ENCODE results near the gene FHIT. TPM values are rescaled to one million over a fixed set of nuclear protein-coding genes. Genes with fewer than 3 reads are reported as not detected.
A peak's percentile ranks its signal among the peaks of the same experiment; 100 is the strongest.
"Not testable (repeated sequence)": the region's sequence is repeated elsewhere in the genome, so short reads cannot be mapped to it uniquely, and the experiment has no call there.

Gene FHIT
- polyA plus RNA-seq, 1 donor from 2014 or later: 17.3 TPM

DNA sequence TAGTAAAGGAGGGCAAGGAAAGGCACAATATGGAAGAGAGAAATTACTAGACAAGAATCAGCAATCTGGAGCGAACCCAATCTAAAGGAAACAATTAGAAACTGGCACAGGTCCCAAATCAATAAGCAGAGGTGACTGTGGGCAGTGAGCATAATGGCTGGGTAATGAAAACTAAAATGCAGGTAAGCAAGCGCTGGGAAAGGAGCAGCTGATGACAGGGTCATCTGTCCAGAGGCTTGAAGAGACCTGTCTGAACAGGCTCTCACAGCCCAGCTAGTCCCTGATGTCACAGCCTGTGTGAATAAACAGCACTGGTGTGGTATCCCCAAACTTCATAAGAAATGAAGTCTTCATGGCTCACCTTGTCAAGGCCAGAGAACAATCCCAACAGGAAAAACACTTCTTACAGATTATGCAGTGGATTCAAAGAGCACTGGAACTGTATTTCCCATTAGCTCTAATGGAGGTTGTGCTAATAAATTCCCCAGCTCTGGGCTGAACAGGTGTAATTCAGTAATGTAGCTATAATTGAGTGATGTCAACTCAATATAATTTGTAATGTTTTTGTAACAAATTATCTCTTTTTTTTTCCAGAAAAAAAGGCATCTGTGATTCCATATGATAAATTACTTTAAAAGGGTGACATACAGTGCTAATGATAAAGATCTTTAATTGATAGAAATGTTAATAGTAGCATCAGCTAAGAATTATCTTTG is 197.3 kb downstream of the FHIT start:
- H3K9me3 Mint-ChIP-seq: peaks cover 0 to 1% (median 0%) of the 10 kb centered on the region in 3 donors
- H3K27me3 Mint-ChIP-seq: no peaks in the 10 kb centered on the region
- no peak overlapping the region for H3K27ac Mint-ChIP-seq
- H3K36me3 Mint-ChIP-seq: peaks cover 4% of the 10 kb centered on the region
- no peaks in the 10 kb centered on the region for H3K4me1 Mint-ChIP-seq
- no peak overlapping the region for H3K4me3 Mint-ChIP-seq

DNA sequence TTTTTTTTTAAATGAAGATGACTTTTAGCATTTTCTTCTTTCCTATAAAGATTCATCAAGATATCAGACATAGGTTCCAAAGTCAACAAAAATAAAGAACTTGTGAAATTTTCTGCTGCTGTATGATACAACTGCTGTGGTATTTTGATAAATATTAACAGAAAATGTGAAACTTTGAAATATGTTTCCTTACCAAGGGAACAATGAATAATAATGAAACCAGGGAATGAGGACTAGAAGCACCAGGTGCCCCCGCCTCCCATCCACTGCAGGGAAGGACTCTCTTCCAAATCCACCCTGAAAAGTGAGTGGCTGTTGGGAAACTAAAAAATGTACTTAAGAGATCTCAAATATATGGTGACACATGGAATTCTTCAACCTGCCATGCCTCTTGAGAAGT is 198.4 kb downstream of the FHIT start:
- no peaks in the 10 kb centered on the region for H3K9me3 Mint-ChIP-seq
- no peak overlapping the region for H3K27ac Mint-ChIP-seq
- no peak overlapping the region for H3K4me3 Mint-ChIP-seq
- H3K4me1 Mint-ChIP-seq: no peaks in the 10 kb centered on the region
- H3K27me3 Mint-ChIP-seq: no peaks in the 10 kb centered on the region
- H3K36me3 Mint-ChIP-seq: peaks cover 4% of the 10 kb centered on the region

DNA sequence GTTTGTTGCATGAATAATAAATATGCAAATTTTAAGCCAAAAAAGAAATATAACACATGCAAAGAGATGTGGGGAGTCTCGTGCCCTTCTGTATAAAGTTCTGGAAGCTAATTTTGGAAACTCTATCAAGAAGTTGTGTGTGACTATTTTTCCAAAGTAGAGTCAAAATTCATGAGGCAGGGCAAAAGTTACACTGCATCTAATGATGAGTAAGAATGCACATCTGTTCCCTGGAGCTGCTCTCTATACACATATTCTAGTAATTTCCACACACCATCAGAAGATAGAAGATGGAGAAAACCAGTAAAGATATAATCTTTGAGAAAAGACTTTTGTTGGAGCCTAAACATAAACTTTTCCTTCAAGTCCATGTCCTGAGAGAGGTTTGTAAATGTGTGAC is 199.6 kb downstream of the FHIT start:
- H3K9me3 Mint-ChIP-seq: peaks cover 0 to under 1% (median 0%) of the 10 kb centered on the region in 3 donors

DNA sequence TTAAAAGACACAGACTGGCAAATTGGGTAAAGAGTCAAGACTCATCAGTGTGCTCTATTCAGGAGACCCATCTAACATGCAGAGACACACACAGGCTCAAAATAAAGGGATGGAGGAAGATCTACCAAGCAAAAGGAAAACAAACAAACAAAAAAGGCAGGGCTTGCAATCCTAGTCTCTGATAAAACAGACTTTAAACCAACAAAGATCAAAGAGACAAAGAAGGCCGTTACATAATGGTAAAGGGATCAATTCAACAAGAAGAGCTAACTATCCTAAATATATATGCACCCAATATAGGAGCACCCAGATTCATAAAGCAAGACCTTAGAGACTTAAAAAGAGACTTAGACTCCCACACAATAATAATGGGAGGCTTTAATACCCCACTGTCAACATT is 206.1 kb downstream of the FHIT start:
- H3K27me3 Mint-ChIP-seq, H3K4me1 Mint-ChIP-seq, H3K36me3 Mint-ChIP-seq, H3K27ac Mint-ChIP-seq, H3K9me3 Mint-ChIP-seq, H3K4me3 Mint-ChIP-seq: not testable (repeated sequence)

More for the DNA sequence above, 199.6 kb downstream of the FHIT start:
- H3K27ac Mint-ChIP-seq: no peak overlapping the region
- H3K36me3 Mint-ChIP-seq: peaks cover 4% of the 10 kb centered on the region
- H3K4me3 Mint-ChIP-seq: no peak overlapping the region
- H3K4me1 Mint-ChIP-seq: no peaks in the 10 kb centered on the region
- no peaks in the 10 kb centered on the region for H3K27me3 Mint-ChIP-seq

DNA sequence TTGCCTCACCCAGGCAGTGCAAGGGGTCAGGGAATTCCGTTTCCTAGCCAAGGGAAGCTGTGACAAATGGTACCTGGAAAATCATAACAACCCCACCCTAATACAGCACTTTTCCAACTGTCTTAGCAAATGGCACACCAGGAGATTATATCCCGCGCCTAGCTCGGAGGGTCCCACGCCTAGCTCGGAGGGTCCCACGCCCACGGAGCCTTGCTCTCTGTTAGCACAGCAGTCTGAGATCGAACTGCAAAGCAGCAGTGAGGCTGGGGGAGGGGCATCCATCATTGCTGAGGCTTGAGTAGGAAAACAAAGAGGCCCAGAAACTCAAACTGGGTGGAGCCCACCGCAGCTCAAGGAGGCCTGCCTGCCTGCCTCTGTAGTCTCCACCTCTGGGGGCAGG is 208.1 kb downstream of the FHIT start:
- no peaks in the 10 kb centered on the region for H3K27me3 Mint-ChIP-seq
- H3K4me1 Mint-ChIP-seq: no peaks in the 10 kb centered on the region
- no peak overlapping the region for H3K27ac Mint-ChIP-seq
- H3K4me3 Mint-ChIP-seq: no peak overlapping the region
- H3K36me3 Mint-ChIP-seq: peaks cover 12% of the 10 kb centered on the region
- peaks cover 1 to 7% (median 3%) of the 10 kb centered on the region in 3 donors for H3K9me3 Mint-ChIP-seq

DNA sequence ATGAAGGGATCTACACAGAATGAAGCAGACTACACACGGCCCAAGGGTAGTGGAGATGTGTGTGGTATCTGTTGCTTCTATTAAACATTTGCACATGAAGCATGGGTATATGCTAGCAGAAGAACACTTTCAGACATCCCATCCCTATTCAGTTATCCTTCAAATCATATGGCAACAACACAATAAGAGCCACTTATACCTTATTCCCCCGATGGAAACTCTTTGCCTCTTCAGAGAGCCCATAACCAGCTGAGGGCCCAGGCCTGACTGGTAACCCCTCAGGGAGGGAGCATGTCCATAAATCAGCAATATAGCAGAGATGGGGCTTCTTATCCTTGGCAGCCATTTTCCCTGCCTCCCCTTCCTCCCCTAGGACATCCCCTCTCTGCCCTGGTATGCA is 210.6 kb downstream of the FHIT start:
- Mint-ChIP-seq H3K27ac (no peak overlapping the region), H3K36me3 (peaks cover 10% of the 10 kb centered on the region), H3K9me3 (peaks cover 0 to 6% (median 1%) of the 10 kb centered on the region in 3 donors), H3K27me3 (no peaks in the 10 kb centered on the region), H3K4me3 (no peak overlapping the region), H3K4me1 (no peaks in the 10 kb centered on the region)

DNA sequence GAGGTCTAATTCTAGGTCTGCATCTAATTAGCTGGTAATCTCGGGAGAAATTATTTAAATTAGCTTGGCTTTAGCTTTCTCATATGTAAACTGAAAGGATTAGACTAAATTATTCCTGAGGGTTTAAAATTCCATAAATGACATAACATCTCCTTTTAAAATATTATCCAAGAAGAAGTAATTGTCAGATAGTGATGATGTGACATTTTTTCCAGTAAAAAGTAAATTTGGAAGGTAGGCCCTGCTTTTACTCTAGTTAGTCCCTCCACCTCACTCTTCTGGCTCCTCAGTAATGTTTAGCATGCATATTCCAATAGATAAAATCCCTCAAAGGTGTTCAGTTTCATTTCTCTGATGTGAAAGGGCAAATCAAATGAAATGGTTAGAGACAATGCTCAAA is 215.7 kb downstream of the FHIT start:
- no peak overlapping the region for H3K4me3 Mint-ChIP-seq
- no peak overlapping the region for H3K27ac Mint-ChIP-seq
- H3K36me3 Mint-ChIP-seq: peaks cover 10% of the 10 kb centered on the region
- peaks cover 0 to 4% (median 0%) of the 10 kb centered on the region in 3 donors for H3K4me1 Mint-ChIP-seq
- no peaks in the 10 kb centered on the region for H3K27me3 Mint-ChIP-seq
- peaks cover 1 to 12% (median 6%) of the 10 kb centered on the region in 3 donors for H3K9me3 Mint-ChIP-seq

DNA sequence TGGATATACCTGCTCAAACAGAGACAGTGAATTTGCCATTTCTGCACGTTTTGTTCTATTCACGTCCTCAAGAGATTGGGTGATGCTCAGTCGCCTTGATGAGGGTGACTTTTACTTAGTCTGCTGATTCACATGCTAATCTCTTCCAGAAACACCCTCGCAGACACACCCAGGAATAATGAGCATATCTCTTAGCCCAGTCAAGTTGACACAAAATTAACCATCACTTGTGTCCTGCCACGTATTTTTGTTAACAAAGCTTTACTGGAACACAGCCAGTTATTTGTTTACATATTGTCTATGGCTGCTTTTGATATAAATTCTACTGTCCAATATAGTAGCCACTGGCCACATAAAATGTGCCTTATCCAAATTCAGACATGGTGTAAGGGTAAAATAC is 218.3 kb downstream of the FHIT start:
- Mint-ChIP-seq H3K36me3 (no peaks in the 10 kb centered on the region), H3K9me3 (peaks cover 0 to 12% (median 1%) of the 10 kb centered on the region in 3 donors), H3K27me3 (no peaks in the 10 kb centered on the region), H3K4me3 (no peak overlapping the region), H3K4me1 (peaks cover 0 to 6% (median 2%) of the 10 kb centered on the region in 3 donors), H3K27ac (no peak overlapping the region)

DNA sequence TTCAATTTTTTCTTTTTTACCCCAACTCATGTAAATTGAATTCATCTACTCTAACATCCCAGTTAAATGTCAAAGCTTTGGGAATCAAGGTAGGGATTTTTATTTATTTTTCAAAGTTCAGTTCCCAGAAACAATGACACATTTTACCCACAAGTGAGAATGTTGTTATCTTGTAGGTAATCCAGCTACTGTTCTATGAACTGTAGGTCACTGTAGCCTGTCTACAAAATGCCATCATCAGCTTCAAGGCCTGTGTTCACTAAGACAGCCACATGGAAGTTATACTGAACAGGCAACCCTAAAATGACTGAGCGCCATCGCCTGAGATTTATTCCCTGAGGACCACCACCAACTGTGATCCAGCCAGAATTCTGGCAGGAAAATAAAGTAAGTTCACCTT is 219.7 kb downstream of the FHIT start:
- H3K4me1 Mint-ChIP-seq: peaks cover 0 to 6% (median 2%) of the 10 kb centered on the region in 3 donors
- H3K4me3 Mint-ChIP-seq: no peak overlapping the region
- H3K27me3 Mint-ChIP-seq: no peaks in the 10 kb centered on the region
- H3K27ac Mint-ChIP-seq: no peak overlapping the region
- peaks cover 0 to 12% (median 1%) of the 10 kb centered on the region in 3 donors for H3K9me3 Mint-ChIP-seq
- H3K36me3 Mint-ChIP-seq: peaks cover 2% of the 10 kb centered on the region

DNA sequence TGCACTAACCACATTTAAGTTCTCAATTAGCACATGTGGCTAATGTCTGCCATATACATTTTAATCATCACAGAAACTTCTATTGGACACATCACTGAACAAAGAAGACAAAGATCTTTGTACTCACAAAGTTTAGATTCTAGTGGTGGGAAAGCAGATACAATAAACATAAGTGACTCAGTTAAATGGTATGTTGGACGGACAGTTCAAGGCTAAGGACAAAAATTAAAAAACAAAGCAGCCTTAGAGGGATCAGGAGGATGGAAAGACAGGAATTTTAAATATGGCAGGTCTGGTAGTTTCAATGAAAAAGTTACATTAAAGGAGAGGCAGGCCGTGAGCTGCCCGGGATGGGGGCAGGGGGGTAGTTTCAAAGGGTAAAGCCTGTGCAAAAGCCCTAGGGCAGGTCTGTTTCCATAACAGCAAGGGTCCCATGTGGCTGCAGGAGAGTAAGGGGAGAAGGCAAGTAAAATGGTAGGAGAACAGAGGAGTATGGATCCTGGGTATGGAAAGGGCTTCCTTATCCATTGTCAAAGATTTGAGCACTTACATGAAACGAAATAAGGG is 220.7 kb downstream of the FHIT start:
- peaks cover 2% of the 10 kb centered on the region for H3K36me3 Mint-ChIP-seq

DNA sequence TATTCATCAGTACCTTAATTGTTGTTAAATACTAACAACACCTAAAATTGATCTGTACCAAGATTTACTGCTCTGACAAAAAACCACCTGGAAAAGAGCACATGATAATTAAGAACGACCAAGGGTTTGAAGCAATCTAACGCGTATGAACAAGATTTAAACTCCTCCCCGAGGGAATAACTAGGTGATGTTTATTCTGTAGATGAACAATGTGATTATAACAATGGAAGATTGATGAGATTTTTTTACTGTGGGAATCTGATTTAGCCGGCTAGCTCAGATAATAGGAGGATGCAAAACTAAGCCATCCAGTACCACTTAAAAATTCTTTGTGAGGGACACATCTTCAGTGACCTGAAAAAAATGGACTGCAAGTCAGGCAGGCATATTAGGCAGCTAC is 222.1 kb downstream of the FHIT start:
- Mint-ChIP-seq H3K4me1 (peaks cover 0 to 4% (median 2%) of the 10 kb centered on the region in 3 donors), H3K27ac (no peak overlapping the region), H3K9me3 (peaks cover 0 to 7% (median 1%) of the 10 kb centered on the region in 3 donors), H3K27me3 (no peaks in the 10 kb centered on the region), H3K36me3 (peaks cover 2% of the 10 kb centered on the region), H3K4me3 (no peak overlapping the region)

More for the DNA sequence above, 220.7 kb downstream of the FHIT start:
- H3K4me1 Mint-ChIP-seq: peaks cover 0 to 6% (median 2%) of the 10 kb centered on the region in 3 donors
- no peak overlapping the region for H3K4me3 Mint-ChIP-seq
- H3K9me3 Mint-ChIP-seq: peaks cover 0 to 12% (median 1%) of the 10 kb centered on the region in 3 donors
- no peaks in the 10 kb centered on the region for H3K27me3 Mint-ChIP-seq
- H3K27ac Mint-ChIP-seq: no peak overlapping the region

DNA sequence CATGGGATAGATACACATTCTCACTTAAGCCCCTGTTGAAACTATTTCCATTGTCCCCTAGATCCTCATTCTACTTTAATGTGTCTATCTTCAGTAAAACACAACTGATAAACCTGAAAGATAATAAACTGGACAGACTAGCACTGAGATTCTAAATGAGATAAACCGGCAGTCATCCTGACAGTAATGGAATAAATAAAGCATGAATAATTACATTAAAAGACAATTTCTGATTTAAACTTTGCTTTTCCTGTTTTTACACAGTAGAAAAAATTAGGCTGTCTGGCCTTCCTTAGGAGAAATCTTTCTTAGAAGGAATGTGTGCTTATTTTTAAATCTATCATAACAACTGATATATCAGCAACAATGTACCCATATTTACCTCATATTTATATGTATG is 232.4 kb downstream of the FHIT start:
- H3K9me3 Mint-ChIP-seq: peaks cover 6 to 20% (median 16%) of the 10 kb centered on the region in 3 donors
- no peak overlapping the region for H3K4me3 Mint-ChIP-seq
- H3K4me1 Mint-ChIP-seq: no peaks in the 10 kb centered on the region
- H3K27ac Mint-ChIP-seq: no peak overlapping the region
- H3K27me3 Mint-ChIP-seq: no peaks in the 10 kb centered on the region
- H3K36me3 Mint-ChIP-seq: peaks cover 4% of the 10 kb centered on the region

DNA sequence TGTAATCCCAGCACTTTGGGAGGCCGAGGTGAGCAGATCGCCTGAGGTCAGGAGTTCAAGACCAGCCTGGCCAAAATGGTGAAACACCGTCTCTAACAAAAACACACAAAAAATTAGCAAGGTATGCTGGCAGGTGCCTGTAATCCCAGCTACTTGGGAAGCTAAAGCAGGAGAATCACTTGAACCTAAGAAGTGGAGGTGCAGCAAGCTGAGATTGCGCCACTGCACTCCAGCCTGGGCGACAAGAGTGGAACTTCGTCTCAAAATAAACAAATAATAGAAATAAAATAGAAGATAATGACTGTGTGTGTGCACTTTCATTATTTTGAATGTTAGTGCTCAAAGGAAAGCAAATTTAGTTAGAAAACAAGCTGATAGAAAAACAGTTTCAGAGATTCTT is 234.2 kb downstream of the FHIT start:
- peaks cover 3 to 11% (median 8%) of the 10 kb centered on the region in 3 donors for H3K9me3 Mint-ChIP-seq
- H3K4me3 Mint-ChIP-seq, H3K27me3 Mint-ChIP-seq, H3K27ac Mint-ChIP-seq, H3K4me1 Mint-ChIP-seq, H3K36me3 Mint-ChIP-seq: not testable (repeated sequence)

DNA sequence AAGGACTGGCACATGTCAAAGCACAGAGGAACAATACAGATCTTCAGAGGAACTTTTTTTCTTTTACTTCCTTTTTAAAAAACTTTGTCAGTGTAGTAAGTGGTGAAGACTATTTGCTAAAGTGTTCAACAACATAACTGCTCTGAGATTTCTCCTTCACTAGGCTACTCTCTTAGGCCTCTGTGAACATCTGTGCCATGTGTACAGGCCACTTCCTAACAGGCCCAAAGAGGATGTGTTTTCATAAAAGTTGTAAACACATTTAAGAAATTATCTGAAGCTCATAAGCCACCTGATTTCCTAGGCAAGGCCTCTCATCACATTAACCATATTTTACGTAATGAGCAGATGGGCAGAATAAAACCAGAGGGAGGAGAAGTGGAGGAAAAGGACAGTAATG is 235.4 kb downstream of the FHIT start:
- Mint-ChIP-seq H3K36me3 (peaks cover 3% of the 10 kb centered on the region), H3K27me3 (no peaks in the 10 kb centered on the region), H3K4me3 (no peak overlapping the region), H3K9me3 (peaks cover 0 to 8% (median 0%) of the 10 kb centered on the region in 3 donors), H3K4me1 (no peaks in the 10 kb centered on the region), H3K27ac (no peak overlapping the region)

DNA sequence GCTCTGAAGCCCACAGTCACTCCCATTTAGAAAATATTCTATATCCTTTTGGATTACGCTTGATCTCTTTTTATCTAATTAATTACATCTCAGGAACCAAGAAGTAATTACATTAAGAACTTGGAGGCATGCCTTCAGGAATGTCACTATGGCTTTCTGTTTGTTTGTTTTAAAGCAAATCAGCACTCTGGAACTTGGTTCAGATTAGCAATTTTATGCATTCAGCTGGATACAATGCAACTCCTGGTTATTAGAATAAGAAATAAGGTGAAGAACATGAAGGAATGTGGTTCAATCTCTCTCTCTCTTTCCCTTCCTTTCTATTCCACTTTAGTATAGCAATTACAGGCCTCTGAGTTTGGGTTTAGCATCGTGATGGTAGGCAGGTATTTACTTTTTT is 235.8 kb downstream of the FHIT start:
- peaks cover 3% of the 10 kb centered on the region for H3K36me3 Mint-ChIP-seq
- no peak overlapping the region for H3K27ac Mint-ChIP-seq
- no peaks in the 10 kb centered on the region for H3K4me1 Mint-ChIP-seq
- H3K9me3 Mint-ChIP-seq: peaks cover 0 to 4% (median 0%) of the 10 kb centered on the region in 3 donors
- no peaks in the 10 kb centered on the region for H3K27me3 Mint-ChIP-seq
- no peak overlapping the region for H3K4me3 Mint-ChIP-seq

DNA sequence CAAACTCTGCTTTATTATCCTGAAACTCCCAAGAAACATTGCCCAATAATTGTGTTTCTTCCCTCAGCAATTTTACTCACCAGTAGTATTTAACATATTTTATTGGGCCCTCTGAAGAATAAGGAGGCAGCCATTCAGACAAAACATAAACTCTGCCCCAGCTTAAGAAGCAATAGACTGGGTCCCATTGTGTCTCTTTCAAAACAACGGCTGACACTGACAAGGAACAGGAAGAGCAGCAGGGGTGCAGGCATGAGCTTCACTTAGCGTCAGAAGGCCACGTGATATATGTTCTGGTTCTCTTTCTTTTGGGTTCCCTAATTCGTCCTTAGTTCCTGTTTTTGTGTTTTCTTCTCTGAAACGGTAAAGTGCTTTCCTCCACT is 242.3 kb downstream of the FHIT start:
- peak overlapping the region; percentile 46 to 92 (median 72) for H3K27ac Mint-ChIP-seq
- H3K4me1 Mint-ChIP-seq: peaks cover 5 to 18% (median 13%) of the 10 kb centered on the region in 3 donors
- H3K27me3 Mint-ChIP-seq: no peaks in the 10 kb centered on the region
- H3K4me3 Mint-ChIP-seq: peak overlapping the region in 3 of 4 donors; percentile 39 to 86 (median 85)
- peaks cover 0 to 11% (median 3%) of the 10 kb centered on the region in 3 donors for H3K9me3 Mint-ChIP-seq
- no peaks in the 10 kb centered on the region for H3K36me3 Mint-ChIP-seq

Data from IgD-negative memory B cell (primary cell).